Stimulated activated CD8-positive, alpha-beta memory T cell treated with anti-CD3 and anti-CD28 coated beads, Interleukin-4, amount 100 ng/mL, for 24 hours (primary cell): ENCODE data around the gene LRRC3C.
"Not testable (repeated sequence)": the region's sequence is repeated elsewhere in the genome, so short reads cannot be mapped to it uniquely, and the experiment has no call there.

Experiments
- DNase-seq: peaks from one replicate; pipeline ENCODE4 v3.0.0-alpha.2; 2020; ENCODE audit warnings: low read depth

LRRC3C gene, protein sequence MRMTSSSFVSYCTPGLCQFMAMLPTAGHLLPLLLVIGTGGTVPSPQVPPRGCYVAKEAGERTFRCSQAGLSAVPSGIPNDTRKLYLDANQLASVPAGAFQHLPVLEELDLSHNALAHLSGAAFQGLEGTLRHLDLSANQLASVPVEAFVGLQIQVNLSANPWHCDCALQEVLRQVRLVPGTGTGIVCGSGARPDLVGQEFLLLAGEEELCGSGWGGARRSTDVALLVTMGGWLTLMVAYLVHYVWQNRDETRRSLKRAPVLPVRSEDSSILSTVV

DNA sequence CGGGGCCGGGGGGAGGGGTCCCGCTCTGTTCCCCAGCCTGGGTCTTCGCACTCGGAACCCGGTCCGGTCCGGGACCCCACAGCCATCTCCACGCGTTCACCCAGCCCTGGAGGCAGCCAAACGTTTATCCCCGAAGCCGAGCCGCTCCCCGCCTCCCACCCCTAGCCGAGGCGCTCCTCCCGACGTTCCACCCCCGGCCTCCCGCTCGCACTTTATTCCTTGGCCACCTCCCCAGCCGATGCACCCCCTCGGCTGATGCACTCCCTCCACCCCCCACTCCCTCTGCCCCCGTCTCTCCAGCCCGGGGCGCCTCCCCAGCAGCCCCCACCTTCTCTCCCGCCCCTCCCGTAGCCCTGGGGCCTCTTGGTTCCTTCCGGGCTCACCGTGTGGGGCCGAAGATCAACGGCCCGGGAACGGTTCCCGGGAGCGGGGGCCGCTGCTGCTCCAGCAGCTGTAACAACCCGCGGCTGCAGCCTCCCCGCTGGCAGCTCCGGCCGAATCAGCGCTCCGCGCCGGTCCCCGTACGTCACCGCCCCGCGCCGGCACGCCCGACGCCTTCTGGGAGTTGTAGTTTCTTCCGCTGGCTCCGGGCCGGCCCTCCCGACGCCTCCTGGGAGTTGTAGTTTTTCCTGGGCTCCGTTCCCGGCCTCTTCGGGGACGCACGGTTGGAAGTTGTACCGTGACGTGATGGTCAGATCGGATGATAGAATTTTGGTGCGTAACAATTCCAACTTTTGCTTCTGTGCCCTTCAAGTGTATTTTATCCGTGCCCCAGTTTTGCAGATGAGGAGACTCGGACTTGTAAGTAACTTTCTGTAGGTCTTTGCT, at the start of gene LRRC3C, which contains the start of gene ORMDL3:
LRRC3C (plus strand) TSS at position 632 of the 828 bp plus-strand sequence. CDS start 13,792 bp downstream, outside the sequence.
ORMDL3 (minus strand) TSS at position 501 of the 828 bp plus-strand sequence. CDS start 3,398 bp downstream, outside the sequence.
- DNase-seq: peak; percentile 87

DNA sequence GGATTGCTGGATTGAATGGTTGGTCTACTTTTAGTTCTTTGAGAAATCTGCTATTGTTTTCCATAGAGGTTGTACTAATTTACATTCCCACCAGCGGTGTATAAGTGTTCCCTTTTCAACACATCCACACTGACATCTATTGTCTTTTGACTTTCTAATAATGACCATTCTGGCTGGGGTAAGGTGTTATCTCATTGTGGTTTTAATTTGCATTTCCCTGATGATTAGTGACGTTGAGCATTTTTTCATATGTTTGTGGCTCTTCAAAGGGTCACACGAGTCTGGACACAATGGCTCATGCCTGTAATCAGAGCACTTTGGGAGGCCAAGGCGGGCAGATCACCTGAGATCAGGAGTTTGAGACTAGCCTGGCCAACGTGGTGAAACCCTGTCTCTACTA, 41.4 kb upstream of the LRRC3C start:
- DNase-seq: not testable (repeated sequence)

DNA sequence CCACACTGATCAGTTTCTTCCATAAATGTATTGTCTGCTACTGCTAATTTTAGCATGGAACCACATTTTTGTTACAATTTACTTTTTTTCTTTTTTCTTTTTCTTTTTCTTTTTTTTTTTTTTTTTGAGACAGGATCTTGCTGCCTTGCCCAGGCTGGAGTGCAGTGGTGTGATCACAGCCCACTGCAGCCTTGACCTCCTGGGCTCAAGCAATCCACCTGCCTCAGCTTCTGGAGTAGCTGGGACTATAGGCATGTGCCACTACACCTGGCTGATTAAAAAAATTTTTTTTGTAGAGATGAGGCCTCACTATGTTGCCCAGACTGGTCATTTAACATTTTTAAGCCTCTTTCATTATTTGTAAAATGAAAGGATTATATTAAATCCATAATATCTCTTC, 40.5 kb upstream of the LRRC3C start:
- no peak for DNase-seq

DNA sequence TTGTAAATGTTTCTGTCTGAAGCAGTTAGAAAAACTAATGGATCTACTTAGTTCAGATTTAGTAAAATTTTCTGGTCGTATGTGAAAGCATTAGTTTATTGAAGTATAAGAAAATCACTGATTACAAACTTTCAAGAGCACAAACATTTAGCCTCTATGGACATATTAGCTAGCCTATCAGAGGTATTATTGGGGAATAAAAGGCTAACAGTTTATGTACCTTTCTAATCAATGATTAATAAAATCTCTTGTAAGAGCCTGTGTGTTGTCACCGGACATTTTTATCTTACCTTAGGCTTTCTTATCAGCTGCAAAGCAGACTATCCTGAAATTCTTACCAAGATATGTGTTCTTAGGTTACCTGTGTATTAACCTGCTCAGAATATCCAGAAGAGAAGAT, 38.3 kb upstream of the LRRC3C start:
- no peak for DNase-seq

DNA sequence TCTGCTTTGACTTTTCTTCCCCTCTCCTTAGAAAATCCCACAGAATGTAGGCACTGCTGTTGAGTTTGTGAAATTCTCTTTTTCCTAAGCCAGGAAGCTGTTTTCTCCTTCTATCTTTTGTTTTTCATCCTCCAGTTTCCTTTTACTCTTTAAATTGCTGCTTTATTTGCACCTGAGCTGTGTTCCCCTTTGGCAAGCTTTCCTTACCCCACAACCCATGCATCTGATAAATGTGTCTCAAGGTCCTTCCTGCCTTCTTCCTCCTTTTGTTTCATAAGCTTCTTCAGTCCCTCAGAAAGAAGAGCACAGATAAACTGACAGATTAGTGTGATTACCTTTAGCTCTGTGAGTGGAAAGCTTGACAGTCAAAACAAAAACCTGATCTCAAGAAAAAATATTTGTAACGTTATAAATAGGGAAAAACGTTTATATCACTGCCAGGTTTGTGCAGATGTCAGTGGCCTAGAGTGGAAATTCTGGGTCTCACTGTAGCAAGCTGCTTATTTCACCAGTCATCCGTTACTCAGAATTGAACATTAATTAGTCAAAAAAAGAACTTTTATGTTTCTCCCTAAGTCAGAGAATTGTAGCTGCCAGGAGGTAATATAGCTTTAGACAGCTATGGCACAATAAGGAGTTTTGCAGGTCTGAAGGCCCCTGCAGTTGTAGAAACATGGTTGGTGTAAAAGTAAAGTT, 32.7 kb upstream of the LRRC3C start:
- DNase-seq: no peak

DNA sequence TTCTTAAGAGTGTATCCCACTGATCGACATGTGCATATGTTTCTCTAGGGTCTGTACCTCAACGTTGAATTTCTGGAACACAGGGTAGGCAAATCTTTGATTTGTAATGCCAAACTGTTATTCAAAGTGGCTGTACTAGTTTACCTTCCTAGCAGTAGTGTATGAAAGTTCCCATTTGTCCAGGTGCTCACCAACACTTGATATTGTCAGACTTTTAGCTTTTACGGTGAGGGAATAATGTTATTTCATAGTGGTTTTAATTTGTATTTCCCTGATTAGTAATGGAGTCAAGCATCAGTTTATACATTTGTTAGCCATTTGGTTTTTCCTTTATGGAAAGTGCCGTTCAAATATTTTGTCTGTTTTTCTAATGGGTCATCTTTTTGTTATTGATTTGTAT, 29.4 kb upstream of the LRRC3C start:
- no peak for DNase-seq

DNA sequence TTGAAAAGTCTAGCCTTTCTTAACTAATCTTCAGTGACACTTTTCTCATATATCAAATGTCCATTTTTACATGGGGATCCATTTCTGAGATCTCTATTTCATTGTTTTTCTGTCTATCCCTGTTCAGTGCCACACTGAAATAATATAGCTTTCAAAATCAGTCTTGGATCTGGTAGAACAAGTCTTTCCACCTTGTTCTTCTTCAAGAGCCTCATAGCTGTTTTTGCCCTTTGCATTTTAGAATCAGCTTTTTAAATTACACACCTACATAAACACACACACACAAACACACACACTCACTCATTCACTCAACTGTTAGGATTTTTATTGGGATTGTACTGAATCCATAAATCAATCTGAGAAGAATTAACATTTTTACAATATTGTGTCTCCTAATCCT, 28.3 kb upstream of the LRRC3C start:
- DNase-seq: no peak

DNA sequence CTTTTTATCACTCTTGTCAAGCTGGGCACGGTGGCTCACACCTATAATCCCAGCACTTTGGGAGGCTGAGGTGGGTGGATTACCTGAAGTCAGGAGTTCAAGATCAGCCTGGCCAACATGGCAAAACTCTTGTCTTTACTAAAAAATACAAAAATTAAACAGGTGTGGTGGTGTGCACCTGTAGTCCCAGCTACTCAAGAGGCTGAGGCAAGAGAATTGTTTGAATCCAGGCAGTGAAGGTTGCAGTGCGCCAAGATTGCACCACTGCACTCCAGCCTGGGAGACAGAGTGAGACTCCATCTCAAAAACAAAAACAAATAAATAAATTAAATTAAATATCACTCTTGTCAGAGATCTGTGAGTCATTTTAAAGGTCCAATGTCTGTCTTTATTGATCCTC, 25.5 kb upstream of the LRRC3C start:
- DNase-seq: not testable (repeated sequence)

DNA sequence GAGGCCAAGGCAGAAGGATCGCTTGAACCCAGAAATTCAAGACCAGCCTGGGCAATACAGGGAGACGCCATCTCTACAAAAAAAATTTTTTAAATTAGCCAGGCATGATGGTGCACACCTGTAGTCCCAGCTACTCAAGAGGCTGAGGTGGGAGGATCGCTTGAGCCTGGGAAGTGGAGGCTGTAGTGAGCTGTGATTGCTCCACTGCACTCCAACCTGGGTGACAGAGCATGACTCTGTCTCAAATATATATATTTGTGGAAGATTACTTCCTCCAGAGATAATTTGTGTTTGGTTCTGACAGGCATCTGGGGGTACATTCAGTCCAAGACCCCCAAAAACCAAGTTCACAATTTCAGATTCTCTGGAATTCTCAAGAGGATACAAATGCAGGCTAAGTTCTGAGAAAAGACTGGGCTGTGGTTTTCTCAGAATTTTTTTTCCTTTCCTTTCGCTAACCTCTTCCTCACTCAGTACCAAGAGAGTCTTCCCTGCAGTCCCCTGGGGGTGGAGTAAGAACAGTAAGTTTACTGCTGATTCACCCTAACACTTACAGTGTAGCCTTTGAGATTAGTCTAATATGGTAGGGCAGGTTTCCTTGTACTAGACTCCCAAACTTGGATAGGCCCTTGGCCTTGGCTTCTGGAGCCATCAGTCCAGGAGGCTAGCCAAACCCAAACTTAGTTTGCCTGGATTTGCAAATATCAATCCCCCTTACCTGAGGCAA, 24.2 kb upstream of the LRRC3C start:
- no peak for DNase-seq

DNA sequence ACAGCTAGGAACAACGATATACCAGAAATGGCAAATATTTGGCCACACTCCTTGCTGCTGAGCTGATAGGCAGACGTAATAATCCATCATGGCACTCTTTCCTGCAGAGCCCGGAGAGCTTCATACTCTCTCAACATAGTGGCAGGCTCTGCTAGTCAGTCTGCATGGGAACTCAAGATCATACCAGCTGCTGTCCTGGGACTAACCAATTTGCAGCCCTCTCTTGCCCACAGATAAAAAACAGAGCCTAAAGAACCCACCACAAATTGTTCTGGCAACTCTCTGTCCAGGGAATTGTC, 22.6 kb upstream of the LRRC3C start:
- DNase-seq: no peak

DNA sequence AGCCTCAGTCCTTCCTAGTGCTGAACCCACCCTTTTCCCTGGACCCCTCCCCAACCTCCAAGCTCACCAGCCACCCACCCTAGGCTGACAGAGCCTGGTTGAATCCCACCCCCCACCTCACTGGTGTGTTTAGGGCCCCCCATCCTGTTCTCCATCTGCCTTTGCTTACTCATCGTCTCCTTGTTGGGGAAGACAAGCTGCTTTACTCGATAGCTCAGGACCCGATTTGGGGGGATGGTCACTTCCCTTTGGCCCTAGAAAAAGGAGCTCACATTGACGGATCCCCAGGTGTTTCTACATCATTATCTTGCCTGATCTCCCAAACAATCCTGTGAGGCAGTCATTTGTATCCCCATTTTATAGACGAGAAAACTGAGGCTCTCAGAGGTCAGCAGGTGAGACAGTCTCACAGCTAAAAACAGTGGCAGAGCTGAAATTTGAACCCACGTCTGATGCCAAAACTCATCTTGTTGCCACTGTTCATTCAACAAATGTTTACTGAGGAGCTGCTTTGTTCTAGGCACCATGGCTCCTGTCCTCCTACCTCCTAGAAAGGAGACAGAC, 18.7 kb upstream of the LRRC3C start:
- no peak for DNase-seq

DNA sequence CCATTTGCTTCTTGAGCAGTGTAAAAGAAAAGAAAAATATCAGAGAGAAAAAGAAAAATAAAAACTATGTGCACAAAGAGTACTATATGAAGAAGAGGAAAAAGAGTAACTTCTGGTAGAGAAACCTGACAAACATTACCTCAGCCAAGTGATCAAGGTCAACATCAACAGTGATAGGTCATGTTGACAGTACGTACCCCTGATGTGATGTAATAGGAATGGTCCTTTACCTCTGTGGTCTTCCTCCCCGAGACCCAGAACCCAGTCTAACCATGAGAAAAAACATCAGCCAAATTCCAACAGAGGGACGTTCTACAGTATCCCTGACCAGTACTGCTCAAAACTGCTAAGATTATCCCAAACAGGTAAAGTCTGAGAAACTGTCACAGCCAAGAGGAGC, 13.5 kb upstream of the LRRC3C start:
- no peak for DNase-seq

DNA sequence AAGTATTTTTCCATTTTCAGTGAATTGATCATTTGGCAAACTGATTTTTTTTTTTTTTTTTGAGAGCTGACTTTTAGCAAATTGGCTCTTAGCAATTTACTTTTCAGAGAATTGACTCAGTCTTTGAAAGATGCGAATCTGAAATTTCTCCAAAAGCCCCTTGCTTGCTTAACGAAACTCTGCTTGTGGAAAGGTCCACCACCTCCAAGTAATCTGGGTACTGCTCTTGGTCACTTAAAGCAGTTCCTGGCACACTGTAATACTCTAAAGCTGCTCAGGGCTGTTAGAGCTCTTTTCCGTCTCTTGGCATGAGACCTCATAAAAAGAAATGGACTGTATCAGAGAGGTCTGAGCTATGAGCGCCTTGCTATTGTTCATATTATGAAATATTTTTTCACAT, 12.0 kb upstream of the LRRC3C start:
- no peak for DNase-seq

DNA sequence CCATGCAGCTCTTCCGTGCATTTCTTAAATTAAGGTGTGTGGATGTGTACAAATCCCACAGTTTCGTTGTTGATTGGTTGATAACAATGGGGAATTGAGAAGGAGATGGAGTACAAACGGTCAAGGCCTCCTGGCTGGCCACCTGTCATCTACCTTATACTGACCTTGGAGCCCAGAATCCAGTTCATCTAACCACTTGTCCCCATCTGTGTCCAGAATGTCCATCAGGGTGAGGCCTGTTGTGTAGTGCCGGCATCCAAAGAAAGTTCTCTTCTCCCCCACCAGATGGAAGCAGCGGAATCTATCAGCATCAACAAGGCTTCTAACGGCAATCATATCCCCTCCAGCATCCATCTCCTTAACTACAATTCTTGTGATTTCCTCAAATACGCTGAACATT, 10.6 kb upstream of the LRRC3C start:
- no peak for DNase-seq

DNA sequence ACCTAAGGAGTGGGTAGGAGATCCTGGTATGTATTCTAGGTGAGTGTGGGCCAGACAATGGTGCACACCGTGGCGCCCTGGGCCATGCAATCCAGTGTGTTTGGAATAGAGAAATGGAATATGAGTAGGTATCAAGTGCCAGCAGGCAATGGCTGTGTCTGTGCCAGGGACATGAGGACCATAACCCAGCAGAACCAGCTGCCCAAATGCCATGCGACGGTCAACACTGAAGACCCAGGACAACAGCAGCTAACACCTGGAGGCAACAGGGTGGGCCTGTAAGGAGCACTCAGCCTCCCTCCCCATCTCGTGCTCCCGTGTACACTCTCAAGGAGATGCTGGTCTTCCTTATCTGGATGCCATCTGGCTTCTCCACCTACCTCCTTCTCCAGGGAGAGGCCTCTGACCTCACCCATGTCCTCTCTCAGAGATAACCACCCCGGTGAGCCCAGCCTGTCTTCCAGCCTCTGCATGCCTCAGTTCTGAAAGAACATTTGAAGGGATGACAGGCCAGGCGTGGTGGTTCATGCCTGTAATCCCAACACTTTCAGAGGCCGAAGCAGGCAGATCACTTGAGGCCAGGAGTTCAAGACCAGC, 8.3 kb upstream of the LRRC3C start:
- no peak for DNase-seq

DNA sequence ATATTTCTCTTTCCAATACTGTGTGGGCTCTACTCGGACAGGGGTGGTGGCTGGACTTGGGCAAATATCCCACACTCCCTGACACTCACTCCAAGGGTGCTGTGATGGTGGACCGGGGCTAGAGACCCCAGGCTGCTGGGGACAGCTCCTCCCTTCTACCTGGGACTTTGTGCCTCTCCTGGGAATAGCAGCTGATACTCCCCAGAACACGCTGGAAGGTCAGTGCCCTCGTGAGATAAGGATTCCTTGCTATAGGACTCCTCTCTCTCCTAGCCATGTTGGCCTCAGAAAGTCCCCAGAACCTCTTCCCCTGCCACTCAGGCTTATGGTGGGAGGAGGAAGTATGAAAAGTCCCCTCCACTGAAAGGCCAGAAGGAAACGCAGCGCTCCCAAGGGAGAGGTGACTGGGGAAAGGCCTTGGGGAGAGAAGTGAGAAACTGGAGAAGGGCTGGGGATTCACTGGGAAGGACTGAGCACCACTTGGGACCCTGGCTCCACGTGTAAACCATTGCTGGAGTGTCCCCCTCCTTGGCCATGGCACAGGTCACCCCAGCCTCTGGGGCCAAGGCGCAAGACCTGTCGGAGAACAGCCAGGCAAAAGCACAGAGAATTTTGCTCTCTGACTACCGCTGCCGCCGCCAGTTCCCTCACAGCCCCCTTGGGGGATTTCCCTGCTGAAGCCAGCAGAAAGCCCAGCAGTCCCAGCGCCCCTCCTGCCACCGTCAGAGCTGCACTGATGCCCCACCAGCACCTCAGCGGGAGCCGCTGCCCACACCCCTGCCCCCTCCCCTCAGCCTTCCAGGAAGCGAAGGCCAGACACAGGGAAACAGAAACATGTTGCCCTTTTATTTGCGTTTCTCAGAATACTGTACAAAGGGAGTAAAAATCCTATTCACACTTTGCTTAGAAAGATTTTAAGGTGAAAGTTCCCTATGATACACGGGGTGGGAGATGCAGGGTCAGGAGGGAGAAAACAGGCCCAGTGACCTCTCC, 7.0 kb upstream of the LRRC3C start:
- peak; percentile 58 for DNase-seq

DNA sequence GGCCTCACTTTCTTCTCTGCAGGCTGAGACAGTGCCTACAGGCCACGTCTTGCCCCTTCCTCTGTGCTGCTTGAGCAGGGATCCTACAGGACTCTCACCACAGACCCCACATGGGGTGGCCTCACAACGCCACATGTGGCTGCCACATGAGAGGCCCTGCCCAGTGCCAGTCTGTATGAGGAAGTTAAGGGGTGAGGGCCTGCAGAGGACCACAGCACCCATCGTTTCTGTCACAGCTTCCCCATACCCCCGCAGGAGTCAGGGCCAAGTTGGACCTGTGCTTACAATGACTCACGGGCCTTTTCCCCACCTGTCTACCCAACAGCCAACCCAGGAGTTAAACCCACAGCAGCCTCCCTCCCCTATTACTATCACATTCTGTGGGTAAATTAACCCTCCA, 6.2 kb upstream of the LRRC3C start:
- no peak for DNase-seq

DNA sequence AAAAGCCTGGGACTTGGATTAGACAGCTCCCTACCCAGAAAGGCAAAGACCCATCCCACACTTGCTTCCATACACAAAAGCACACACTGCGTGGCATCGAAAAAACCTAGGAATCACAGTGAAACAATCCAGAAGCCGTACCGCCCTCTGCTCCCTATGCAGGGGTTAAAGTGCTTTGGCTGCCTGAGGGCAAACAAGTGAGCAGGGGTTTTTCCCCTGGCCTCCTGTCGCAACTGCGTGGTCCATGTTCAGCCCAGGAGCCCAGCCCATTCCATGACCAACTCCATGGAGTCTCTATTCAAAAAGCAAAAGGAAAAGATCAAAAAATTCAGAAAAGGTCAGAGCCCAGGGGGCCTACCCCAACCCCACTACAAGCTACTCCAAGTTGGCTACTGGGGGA, 5.5 kb upstream of the LRRC3C start:
- DNase-seq: no peak

DNA sequence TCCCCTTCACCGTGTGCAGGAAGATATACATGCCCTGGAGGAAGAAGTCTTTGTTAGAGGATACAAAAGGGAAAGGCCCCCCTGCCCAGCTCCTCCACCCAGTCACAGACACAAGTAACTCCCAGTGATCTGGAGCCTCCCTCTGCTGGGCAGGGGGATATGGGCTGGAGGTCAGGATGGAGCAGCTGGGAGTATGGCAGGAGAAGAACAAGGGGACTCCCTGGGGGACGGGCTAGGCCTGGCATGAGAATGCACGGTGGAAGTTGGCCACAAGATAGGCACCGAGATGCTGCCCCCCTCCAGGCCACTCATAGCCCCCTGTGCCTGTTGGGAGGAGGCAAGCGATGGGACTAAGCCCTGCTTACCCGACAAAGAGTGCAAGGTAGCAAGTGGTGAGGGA, 4.3 kb upstream of the LRRC3C start:
- no peak for DNase-seq
